CD4-positive, alpha-beta T cell (primary cell): ENCODE measurements around the gene NIT1. TPM values are rescaled to one million over a fixed set of nuclear protein-coding genes. Genes with fewer than 3 reads are reported as not detected.

Experiments used
- ATAC-seq: fragments of 200-7000 bp; cut with Tn5 transposase; one replicate; pipeline ENCODE4 v1.10.0; 2022; ENCODE audit warnings: mild to moderate bottlenecking; ENCODE audit not compliant: poor library complexity
- CTCF ChIA-PET: fragments of 350-600 bp; sonication (Branson Sonifier 250); formaldehyde crosslinking; loops from one replicate; lab custom pipeline; 2021; ENCODE audit warnings: antibody characterized with exemption, inconsistent platforms; lab: Charles Lee
- POLR2A ChIA-PET: fragments of 350-600 bp; sonication (Branson Sonifier 250); formaldehyde crosslinking; loops from one replicate; lab custom pipeline; 2021; ENCODE audit warnings: antibody characterized with exemption, inconsistent platforms; lab: Charles Lee
- DNase-seq, 14 experiments: peaks; one replicate each; pipeline ENCODE4 v3.0.0-alpha.2; 2013 to 2020; ENCODE audit warnings: mixed read lengths in 2 of 14
- H3K27ac ChIP-seq, 2 donors: one replicate each; pipeline versions ENCODE4 v1.5.1 to v1.7.0; 2013; ENCODE audit warnings: low read length in 2 of 2, low read depth in 1 of 2, mild to moderate bottlenecking in 1 of 2
- H3K27me3 ChIP-seq, 2 experiments: 1 replicate in 1 of 2; 2 replicates in 1 of 2; pipeline versions ENCODE4 v1.6.1 to v1.7.0; 2013; ENCODE audit warnings: low read length in 2 of 2, control low read depth in 1 of 2, mild to moderate bottlenecking in 1 of 2, moderate library complexity in 1 of 2; ENCODE audit not compliant: insufficient read depth in 2 of 2, control insufficient read depth in 1 of 2
- H3K36me3 ChIP-seq: one replicate; pipeline ENCODE4 v1.6.1; 2013; ENCODE audit warnings: low read length, control low read depth; ENCODE audit not compliant: insufficient read depth
- H3K4me1 ChIP-seq: one replicate; pipeline ENCODE4 v1.6.1; 2013; ENCODE audit warnings: low read length, control low read depth; ENCODE audit not compliant: insufficient read depth
- H3K4me3 ChIP-seq: one replicate; pipeline ENCODE4 v1.5.1; 2013; ENCODE audit warnings: mild to moderate bottlenecking, low read length, moderate library complexity
- H3K9me3 ChIP-seq, 2 experiments: 1 replicate in 1 of 2; 2 replicates in 1 of 2; pipeline versions ENCODE4 v1.6.1 to v1.7.0; 2013; ENCODE audit warnings: low read length in 2 of 2, mild to moderate bottlenecking in 2 of 2, control low read depth in 1 of 2, moderate library complexity in 1 of 2; ENCODE audit not compliant: control insufficient read depth in 1 of 2, insufficient read depth in 1 of 2
- H3K27ac Mint-ChIP-seq: one replicate; pipeline ENCODE4 v1.8.0; 2020; ENCODE audit warnings: mixed read lengths
- H3K27me3 Mint-ChIP-seq: one replicate; pipeline ENCODE4 v1.8.0; 2021; ENCODE audit warnings: mixed read lengths
- H3K36me3 Mint-ChIP-seq: one replicate; pipeline ENCODE4 v1.8.0; 2021; ENCODE audit warnings: low read depth, mixed read lengths
- H3K4me1 Mint-ChIP-seq: one replicate; pipeline ENCODE4 v1.8.0; 2021; ENCODE audit warnings: low read depth, mixed read lengths
- H3K4me3 Mint-ChIP-seq: one replicate; pipeline ENCODE4 v1.8.0; 2020; ENCODE audit warnings: mild to moderate bottlenecking, mixed read lengths
- H3K9me3 Mint-ChIP-seq: one replicate; pipeline ENCODE4 v1.8.0; 2020; ENCODE audit warnings: mixed read lengths
- intact Hi-C, 2 experiments: fragments of 100-400 bp; cut with DNase I in 1 of 2; cut with micrococcal nuclease in 1 of 2; formaldehyde crosslinking; loops; one replicate each; pipeline versions ENCODE4 v1.15.1 to v1.9.0; 2023 to 2025; cut with DNase I, micrococcal nuclease
- total RNA-seq, 174 experiments: library from RNA in 2 of 174; stranded (reverse) in 2 of 174; gene quantifications; one replicate each; pipeline ENCODE4 v1.2.3 and lab custom pipeline; 2021 to 2026
- TF ChIP-seq, protein P1 (sequence below): fragments of 200-600 bp; IDR thresholded peaks from one replicate; pipeline ENCODE4 v1.8.0; 2022; ENCODE audit warnings: antibody characterized with exemption, mild to moderate bottlenecking

NIT1 gene
- total RNA-seq, 2 experiments from 2014 or later: 15.9 to 18.0 TPM

DNA sequence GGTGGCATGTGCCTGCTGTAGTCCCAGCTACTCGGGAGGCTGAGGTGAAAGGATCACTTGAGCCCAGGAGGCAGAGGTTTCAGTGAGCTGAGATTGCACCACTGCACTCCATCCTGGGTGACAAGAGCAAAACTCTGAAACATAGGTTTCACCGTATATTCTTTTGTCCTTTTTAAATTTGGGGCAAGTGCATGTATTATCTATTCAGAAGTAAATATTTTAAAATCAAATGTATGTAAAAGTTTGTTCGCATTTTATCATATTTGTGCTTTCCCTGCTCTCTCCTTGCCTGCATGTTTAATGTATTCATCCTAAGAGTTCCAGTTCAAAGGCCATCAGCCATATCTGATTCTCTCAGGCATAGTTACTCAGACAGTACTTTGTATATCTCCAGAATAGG is 27.9 kb downstream of the NIT1 start:
- Mint-ChIP-seq H3K36me3 (no peaks in the 10 kb centered on the region), H3K4me3 (no peak overlapping the region), H3K27ac (no peak overlapping the region), H3K4me1 (no peaks in the 10 kb centered on the region), H3K27me3 (no peaks in the 10 kb centered on the region), H3K9me3 (no peaks in the 10 kb centered on the region)
- Histone ChIP-seq H3K27me3 (no peaks in the 10 kb centered on the region), H3K4me3 (no peak overlapping the region), H3K36me3 (no peaks in the 10 kb centered on the region), H3K4me1 (no peaks in the 10 kb centered on the region), H3K9me3 (no peaks in the 10 kb centered on the region), H3K27ac (no peak overlapping the region)
- no peak for ATAC-seq
- intact Hi-C loops: loop anchor here in 1 of 2 experiments (10.0 kb wide), 1 partner anchor 651 kb away; no protein-coding TSS in a partner anchor
- DNase-seq: no peak
- ChIA-PET CTCF (no interaction called here), POLR2A (no interaction called here)
- TF ChIP-seq, protein P1, sequence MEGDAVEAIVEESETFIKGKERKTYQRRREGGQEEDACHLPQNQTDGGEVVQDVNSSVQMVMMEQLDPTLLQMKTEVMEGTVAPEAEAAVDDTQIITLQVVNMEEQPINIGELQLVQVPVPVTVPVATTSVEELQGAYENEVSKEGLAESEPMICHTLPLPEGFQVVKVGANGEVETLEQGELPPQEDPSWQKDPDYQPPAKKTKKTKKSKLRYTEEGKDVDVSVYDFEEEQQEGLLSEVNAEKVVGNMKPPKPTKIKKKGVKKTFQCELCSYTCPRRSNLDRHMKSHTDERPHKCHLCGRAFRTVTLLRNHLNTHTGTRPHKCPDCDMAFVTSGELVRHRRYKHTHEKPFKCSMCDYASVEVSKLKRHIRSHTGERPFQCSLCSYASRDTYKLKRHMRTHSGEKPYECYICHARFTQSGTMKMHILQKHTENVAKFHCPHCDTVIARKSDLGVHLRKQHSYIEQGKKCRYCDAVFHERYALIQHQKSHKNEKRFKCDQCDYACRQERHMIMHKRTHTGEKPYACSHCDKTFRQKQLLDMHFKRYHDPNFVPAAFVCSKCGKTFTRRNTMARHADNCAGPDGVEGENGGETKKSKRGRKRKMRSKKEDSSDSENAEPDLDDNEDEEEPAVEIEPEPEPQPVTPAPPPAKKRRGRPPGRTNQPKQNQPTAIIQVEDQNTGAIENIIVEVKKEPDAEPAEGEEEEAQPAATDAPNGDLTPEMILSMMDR: no peak

DNA sequence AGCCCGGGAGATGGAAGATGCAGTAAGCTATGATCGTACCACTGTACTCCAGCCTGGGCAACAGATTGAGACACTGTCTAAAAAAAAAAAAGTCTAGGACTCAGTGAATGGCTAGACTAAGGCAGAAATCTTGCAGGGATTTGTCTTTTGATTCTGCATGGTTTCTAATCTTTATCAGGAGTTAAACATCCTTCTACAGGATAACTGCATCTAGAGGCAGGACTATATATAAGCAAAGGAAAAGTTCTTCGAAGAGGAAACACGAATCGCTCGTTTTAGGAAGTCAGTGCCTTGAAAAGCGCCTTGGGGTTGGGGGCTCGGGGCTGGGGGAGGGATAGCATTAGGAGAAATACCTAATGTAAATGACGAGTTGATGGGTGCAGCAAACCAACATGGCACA is 35.3 kb downstream of the NIT1 start:
- Mint-ChIP-seq H3K36me3 (peaks cover 34% of the 10 kb centered on the region), H3K27me3 (no peaks in the 10 kb centered on the region), H3K4me3 (peak overlapping the region; percentile 82), H3K4me1 (peaks cover 35% of the 10 kb centered on the region), H3K27ac (peak overlapping the region; percentile 99), H3K9me3 (no peaks in the 10 kb centered on the region)
- Histone ChIP-seq H3K27me3 (no peaks in the 10 kb centered on the region), H3K9me3 (no peaks in the 10 kb centered on the region), H3K4me3 (peak overlapping the region; percentile 97), H3K27ac (peak overlapping the region; percentile 96 to 99), H3K4me1 (peaks cover 15% of the 10 kb centered on the region), H3K36me3 (peaks cover 10% of the 10 kb centered on the region)
- ChIA-PET POLR2A (interaction anchor here (0.7 to 4.1 kb wide), 24 partner anchors 12 to 891 kb away, joined by 3 to 37 read pairs (median 5); partner anchors contain the start of genes ARHGAP30, B4GALT3, DCAF8 and DEDD), CTCF (interaction anchor here (1.3 to 2.8 kb wide), 4 partner anchors 13 to 112 kb away, joined by 3 to 12 read pairs (median 8); partner anchors contain the start of genes NDUFS2, PPOX and TOMM40L)
- intact Hi-C loops: loop anchor here (1.0 to 10.0 kb wide), 4 partner anchors 21 to 808 kb away; partner anchors contain the start of genes DEDD (in 2 of the 2), NIT1 (in 2 of the 2), PFDN2 (in 2 of the 2) and COPA (in 1 of the 2)
- no peak for ATAC-seq
- no peak for DNase-seq
- TF ChIP-seq, protein P1: no peak

GRCh38 chr1:161153682-161154337 is 35.9 kb downstream of the NIT1 start, which contains the start of gene UFC1:
TSS of gene UFC1 (plus strand) at chr1:161153978. CDS start at chr1:161153998, 20 bp downstream.
- ChIA-PET POLR2A (interaction anchor here (0.7 to 4.1 kb wide), 24 partner anchors 12 to 891 kb away, joined by 3 to 37 read pairs (median 5); partner anchors contain the start of genes ARHGAP30, B4GALT3, DCAF8 and DEDD), CTCF (interaction anchor here (1.1 to 2.8 kb wide), 5 partner anchors 13 to 112 kb away, joined by 3 to 12 read pairs (median 5); partner anchors contain the start of genes DEDD, NDUFS2, PPOX and TOMM40L)
- intact Hi-C loops: loop anchor here (1.0 to 10.0 kb wide), 4 partner anchors 22 to 809 kb away; partner anchors contain the start of genes DEDD (in 2 of the 2), NIT1 (in 2 of the 2), PFDN2 (in 2 of the 2) and COPA (in 1 of the 2)
- peak within 1 kb of the TSS; percentile 99 for H3K27ac Mint-ChIP-seq
- Histone ChIP-seq H3K4me1 (peaks cover 19% of the 10 kb centered on the region), H3K4me3 (peak within 1 kb of the TSS; percentile 97), H3K36me3 (peaks cover 16% of the 10 kb centered on the region), H3K9me3 (no peaks in the 10 kb centered on the region), H3K27ac (peak within 1 kb of the TSS; percentile 96 to 99), H3K27me3 (no peaks in the 10 kb centered on the region)
- peaks cover 40% of the 10 kb centered on the region for H3K36me3 Mint-ChIP-seq
- peak; percentile 91 for ATAC-seq
- peak within 1 kb of the TSS; percentile 98 for H3K4me3 Mint-ChIP-seq
- H3K9me3 Mint-ChIP-seq: no peaks in the 10 kb centered on the region
- TF ChIP-seq, protein P1: no peak
- no peaks in the 10 kb centered on the region for H3K27me3 Mint-ChIP-seq
- H3K4me1 Mint-ChIP-seq: peaks cover 42% of the 10 kb centered on the region
- peak; percentile 67 to 96 (median 76) for DNase-seq
